ENCODE results near the gene HEXD.
"Not testable (repeated sequence)": the region's sequence is repeated elsewhere in the genome, so short reads cannot be mapped to it uniquely, and the experiment has no call there.

HEXD gene

GRCh38 chr17:82418001-82418986 lies at the start of gene HEXD, which contains the start of gene OGFOD3:
Gene HEXD, plus strand, starts transcription at chr17:82418347. Its CDS starts 1,453 bp downstream, at chr17:82419800.
Gene OGFOD3, minus strand, starts transcription at chr17:82418586. Its CDS starts 101 bp downstream, at chr17:82418485.
- peak; percentile 87 for DNase-seq

DNA sequence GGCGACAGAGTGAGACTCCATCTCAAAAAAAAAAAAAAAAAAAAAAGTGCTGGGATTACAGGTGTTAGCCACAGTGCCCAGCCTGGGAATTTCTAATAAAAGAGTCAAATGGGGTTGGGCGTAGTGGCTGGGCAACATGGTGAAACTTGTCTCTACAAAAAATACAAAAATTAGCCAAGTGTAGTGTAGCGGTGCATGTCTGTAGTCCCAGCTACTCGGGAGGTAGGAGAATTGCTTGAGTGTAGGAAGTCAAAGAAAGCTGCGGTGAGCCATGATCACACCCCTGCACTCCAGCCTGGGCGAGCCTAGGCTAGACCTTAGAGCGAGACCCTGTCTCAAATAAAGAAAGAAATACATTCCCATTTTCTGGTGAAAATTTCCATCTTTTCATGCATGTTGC lies 48.9 kb upstream of the HEXD start:
- no peak for DNase-seq

DNA sequence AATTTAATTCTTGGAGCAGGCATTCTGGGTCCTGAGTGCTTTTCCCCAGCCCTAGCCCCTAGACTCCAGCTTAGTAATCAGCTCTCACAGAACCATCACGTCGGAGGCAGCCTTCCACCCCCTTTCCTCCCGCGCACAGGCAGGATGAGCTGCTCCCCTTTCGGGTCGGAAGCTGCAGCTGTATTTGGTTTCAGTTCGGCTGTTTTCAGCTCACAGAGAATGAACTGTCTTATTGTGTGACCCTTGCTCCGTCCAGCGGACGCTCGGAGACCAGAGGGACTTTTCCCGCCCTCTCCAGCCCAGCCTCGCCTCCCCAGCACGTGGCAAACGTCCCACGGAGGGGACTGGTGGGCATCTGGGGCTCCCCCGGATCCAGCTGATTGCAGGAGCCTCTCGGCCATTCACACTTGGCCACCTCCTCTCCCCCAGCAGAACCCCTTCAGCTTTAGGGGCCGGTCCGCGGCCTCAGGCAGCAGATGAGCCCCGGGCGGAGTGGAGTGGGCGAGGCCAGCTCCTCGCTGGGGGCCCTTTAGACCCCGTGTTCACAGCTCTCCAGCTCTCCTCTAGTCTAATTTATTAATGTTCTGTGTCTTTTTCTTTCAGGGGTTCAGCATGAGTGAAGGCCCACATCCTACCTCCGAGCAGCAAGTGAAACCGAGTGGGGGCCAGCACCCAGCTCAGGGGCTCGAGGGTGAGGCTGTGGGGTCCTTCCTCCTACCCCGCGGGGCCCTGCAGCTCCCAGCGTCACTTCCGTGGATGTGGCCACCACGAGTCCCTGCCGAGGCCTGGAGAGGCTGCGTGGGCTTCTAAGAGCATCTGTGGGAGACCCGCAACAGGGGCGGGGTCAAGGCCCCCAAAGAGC lies 47.4 kb upstream of the HEXD start:
- no peak for DNase-seq

- peak; percentile 34 for DNase-seq
Measured at GRCh38 chr17:82371333-82372248, 46.6 kb upstream of the HEXD start, which contains the start of gene UTS2R. Gene UTS2R, plus strand, starts transcription at chr17:82371765. Its CDS starts 2,560 bp downstream, at chr17:82374325.

GRCh38 chr17:82372249-82373071 lies 45.7 kb upstream of the HEXD start:
- DNase-seq: no peak

DNA sequence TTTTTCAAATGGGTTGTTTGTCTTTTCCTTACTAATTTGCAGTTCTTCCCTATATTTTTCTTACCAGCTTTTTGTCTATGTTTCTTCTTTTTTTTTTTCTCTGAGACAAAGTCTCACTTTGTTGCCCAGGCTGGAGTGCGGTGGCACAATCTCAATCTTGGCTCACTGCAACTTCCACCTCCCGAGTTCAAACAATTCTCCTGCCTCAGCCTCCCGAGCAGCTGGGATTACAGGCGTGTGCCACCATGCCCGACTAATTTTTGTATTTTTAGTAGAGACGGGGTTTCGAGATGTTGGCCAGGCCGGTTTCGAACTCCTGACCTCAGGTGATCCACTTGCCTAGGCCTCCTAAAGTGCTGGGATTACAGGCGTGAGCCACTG lies 45.1 kb upstream of the HEXD start:
- DNase-seq: not testable (repeated sequence)

DNA sequence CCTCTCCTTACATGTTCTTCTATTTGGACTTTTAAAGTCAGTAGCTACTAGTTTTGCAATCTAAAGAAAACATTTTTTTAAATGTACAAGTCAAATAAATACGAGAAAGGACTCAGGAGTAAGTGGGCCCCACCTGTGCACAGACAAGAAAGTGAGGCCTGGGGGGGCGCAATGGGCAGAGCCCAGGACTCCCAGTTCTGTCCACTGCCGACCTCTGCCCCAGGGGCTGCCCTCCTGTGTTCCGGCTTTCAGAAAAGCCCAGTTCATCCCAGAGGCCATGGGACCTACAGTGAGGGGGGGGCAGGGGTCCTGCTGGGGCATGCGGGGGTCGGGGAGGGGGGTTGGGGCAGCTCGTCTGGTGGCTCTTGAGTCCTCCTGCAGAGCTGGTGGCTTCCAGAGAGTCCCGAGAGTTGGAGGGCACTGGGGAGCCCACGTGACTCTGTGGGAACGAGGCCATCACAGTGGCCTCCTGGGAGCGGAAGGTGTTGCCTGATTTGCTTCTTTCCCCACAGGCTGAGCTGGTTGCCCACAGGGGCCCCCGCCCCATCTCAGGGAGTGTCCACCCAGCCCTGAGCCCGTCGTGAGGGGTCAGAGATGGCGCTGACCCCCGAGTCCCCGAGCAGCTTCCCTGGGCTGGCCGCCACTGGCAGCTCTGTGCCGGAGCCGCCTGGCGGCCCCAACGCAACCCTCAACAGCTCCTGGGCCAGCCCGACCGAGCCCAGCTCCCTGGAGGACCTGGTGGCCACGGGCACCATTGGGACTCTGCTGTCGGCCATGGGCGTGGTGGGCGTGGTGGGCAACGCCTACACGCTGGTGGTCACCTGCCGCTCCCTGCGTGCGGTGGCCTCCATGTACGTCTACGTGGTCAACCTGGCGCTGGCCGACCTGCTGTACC lies 44.2 kb upstream of the HEXD start:
- DNase-seq: no peak

GRCh38 chr17:82374626-82375331 lies 43.4 kb upstream of the HEXD start:
- DNase-seq: no peak

DNA sequence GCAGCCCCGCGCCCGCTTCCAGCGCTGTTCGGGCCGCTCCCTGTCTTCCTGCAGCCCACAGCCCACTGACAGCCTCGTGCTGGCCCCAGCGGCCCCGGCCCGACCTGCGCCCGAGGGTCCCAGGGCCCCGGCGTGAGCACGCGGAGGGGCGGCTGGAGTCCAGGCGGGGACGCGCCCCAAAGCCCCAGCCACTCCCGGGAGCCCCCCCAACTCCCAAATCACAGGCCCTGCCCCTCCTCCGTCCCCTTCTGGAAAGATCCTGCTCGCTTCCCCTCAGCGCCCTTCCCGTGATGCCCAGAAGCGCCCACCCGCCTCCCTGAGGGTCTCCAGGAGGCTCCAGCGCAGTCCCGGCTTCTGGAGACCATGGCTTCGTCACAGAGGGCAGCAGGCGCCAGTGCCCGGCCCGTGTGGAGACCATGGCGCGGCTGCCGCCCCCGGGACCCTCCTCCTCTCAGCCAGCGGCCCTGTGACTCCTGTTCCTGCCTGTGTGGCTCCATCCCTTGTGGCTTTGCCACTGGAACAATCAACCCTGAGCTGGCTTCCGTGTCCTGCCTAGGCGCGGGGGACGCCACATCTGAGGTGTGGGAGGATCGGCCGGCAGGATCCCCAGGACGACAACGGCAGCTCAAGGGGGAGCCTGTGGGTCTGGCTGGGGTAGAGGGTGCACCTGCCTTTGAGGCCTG lies 42.6 kb upstream of the HEXD start:
- DNase-seq: no peak

- no peak for DNase-seq
Measured at GRCh38 chr17:82376042-82376730, 42.0 kb upstream of the HEXD start.

GRCh38 chr17:82377294-82377693 lies 40.9 kb upstream of the HEXD start:
- not testable (repeated sequence) for DNase-seq

- no peak for DNase-seq
Measured at GRCh38 chr17:82377924-82378740, 40.0 kb upstream of the HEXD start.

GRCh38 chr17:82378741-82379021 lies 39.5 kb upstream of the HEXD start:
- no peak for DNase-seq

DNA sequence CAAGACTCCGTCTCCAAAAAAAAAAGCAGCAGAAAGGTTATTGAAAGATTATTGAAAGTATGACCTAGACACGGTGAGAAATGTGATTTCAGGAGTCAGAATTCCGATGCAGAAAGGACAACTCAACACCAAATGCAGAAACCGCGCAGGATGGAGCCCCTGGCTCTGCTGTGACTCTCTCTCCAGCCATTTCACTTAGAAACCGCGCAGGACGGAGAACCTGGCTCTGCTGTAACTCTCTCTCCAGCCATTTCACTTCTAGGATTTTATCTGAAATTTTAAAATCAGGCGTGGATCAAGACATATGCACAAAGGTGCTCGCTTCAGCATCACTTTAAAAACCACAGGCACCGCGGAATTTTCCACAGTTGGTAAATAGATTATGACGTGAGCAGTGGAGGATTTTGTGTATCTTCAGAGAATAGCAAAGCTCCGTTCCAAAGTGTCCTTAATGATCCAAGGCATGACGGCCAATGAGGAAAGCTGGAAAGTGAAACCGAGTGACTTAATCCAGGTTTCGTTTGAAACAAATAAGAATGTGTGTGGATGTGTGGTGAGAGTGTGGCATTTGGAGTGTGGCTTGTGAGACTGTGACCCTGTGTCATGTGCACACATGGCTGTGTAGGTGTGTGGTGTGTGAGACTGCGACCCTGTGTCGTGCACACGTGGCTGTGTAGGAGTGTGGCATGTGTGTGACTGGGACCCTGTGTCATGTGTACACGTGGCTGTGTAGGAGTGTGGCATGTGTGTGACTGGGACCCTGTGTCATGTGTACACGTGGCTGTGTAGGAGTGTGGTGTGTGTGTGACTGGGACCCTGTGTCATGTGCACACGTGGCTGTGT lies 37.1 kb upstream of the HEXD start:
- DNase-seq: no peak

DNA sequence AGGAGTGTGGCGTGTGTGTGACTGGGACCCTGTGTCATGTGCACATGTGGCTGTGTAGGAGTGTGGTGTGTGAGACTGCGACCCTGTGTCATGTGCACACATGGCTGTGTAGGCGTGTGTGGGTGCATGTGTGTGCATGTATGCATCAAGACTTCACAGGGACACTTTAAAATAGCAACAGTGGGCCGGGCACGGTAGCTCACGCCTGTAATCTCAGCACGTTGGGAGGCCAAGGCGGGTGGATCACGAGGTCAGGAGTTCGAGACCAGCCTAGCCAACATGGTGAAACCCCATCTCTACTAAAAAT lies 36.5 kb upstream of the HEXD start:
- not testable (repeated sequence) for DNase-seq

GRCh38 chr17:82382220-82382932 lies 35.8 kb upstream of the HEXD start:
- not testable (repeated sequence) for DNase-seq
